H9 (cell line): Measurements from ENCODE around the gene KIF21B. TPM values are rescaled to one million over a fixed set of nuclear protein-coding genes. Genes with fewer than 3 reads are reported as not detected.

Experiments
- DNase-seq: peaks from one replicate; pipeline ENCODE4 v3.0.0-alpha.2; 2017
- H2AFZ ChIP-seq: one replicate; pipeline ENCODE4 v1.6.1; 2013; ENCODE audit warnings: mild to moderate bottlenecking, low read length, control low read depth, moderate library complexity
- H2AK5ac ChIP-seq: 2 replicates; pipeline ENCODE4 v1.6.1; 2013; ENCODE audit warnings: low read length, control low read depth, mixed read lengths; ENCODE audit not compliant: insufficient read length
- H2BK120ac ChIP-seq: one replicate; pipeline ENCODE4 v1.6.1; 2013; ENCODE audit warnings: low read depth, mild to moderate bottlenecking, low read length, control low read depth, inconsistent platforms; ENCODE audit not compliant: poor library complexity, severe bottlenecking
- H2BK12ac ChIP-seq: 2 replicates; pipeline ENCODE4 v1.6.1; 2013; ENCODE audit warnings: low read length, control low read depth, mixed read lengths, low read depth; ENCODE audit not compliant: insufficient read length
- H2BK15ac ChIP-seq: 2 replicates; pipeline ENCODE4 v1.6.1; 2013; ENCODE audit warnings: low read depth, low read length, control low read depth
- H2BK20ac ChIP-seq: one replicate; pipeline ENCODE4 v1.6.1; 2013; ENCODE audit warnings: low read depth, mild to moderate bottlenecking, low read length, control low read depth, inconsistent platforms; ENCODE audit not compliant: poor library complexity, severe bottlenecking
- H2BK5ac ChIP-seq: 2 replicates; pipeline ENCODE4 v1.6.1; 2013; ENCODE audit warnings: low read length, control low read depth, mixed read lengths; ENCODE audit not compliant: insufficient read length
- H3K14ac ChIP-seq: 2 replicates; pipeline ENCODE4 v1.6.1; 2013; ENCODE audit warnings: low read length, control low read depth; ENCODE audit not compliant: insufficient read depth
- H3K18ac ChIP-seq: 2 replicates; pipeline ENCODE4 v1.6.1; 2013; ENCODE audit warnings: low read depth, mild to moderate bottlenecking, mixed read lengths, low read length, control low read depth; ENCODE audit not compliant: insufficient read length
- H3K23ac ChIP-seq: 2 replicates; pipeline ENCODE4 v1.6.1; 2013; ENCODE audit warnings: low read length, control low read depth, mixed read lengths, low read depth; ENCODE audit not compliant: insufficient read length
- H3K23me2 ChIP-seq: 2 replicates; pipeline ENCODE4 v1.6.1; 2013; ENCODE audit warnings: low read depth, mild to moderate bottlenecking, mixed read lengths, low read length, control low read depth; ENCODE audit not compliant: insufficient read length, poor library complexity, severe bottlenecking
- H3K27ac ChIP-seq: 2 replicates; pipeline ENCODE4 v1.5.1; 2013; ENCODE audit warnings: low read length, control low read depth, mixed read lengths, low read depth; ENCODE audit not compliant: insufficient read length
- H3K27me3 ChIP-seq: 2 replicates; pipeline ENCODE4 v1.6.1; 2013; ENCODE audit warnings: low read length, control low read depth, inconsistent platforms; ENCODE audit not compliant: insufficient read depth
- H3K4ac ChIP-seq: 2 replicates; pipeline ENCODE4 v1.6.1; 2013; ENCODE audit warnings: low read depth, mild to moderate bottlenecking, control low read depth, inconsistent platforms, low read length, moderate library complexity
- H3K4me1 ChIP-seq: 2 replicates; pipeline ENCODE4 v1.6.1; 2013; ENCODE audit warnings: low read length, control low read depth, inconsistent platforms; ENCODE audit not compliant: insufficient read depth
- H3K4me2 ChIP-seq: 2 replicates; pipeline ENCODE4 v1.6.1; 2013; ENCODE audit warnings: low read length, control low read depth, mixed read lengths; ENCODE audit not compliant: insufficient read length, insufficient read depth
- H3K56ac ChIP-seq: 2 replicates; pipeline ENCODE4 v1.6.1; 2013; ENCODE audit warnings: low read depth, mild to moderate bottlenecking, mixed read lengths, low read length, control low read depth; ENCODE audit not compliant: insufficient read length
- H3K79me1 ChIP-seq: 2 replicates; pipeline ENCODE4 v1.6.1; 2013; ENCODE audit warnings: low read depth, mild to moderate bottlenecking, moderate library complexity, low read length, control low read depth, inconsistent platforms; ENCODE audit not compliant: insufficient read depth, poor library complexity, severe bottlenecking
- H3K79me2 ChIP-seq: 2 replicates; pipeline ENCODE4 v1.6.1; 2013; ENCODE audit warnings: low read length, control low read depth, inconsistent platforms; ENCODE audit not compliant: insufficient read depth
- H3K9ac ChIP-seq: 2 replicates; pipeline ENCODE4 v1.6.1; 2013; ENCODE audit warnings: low read length, control low read depth, mixed read lengths; ENCODE audit not compliant: insufficient read length; ENCODE audit errors: extremely low read depth
- H3K9me3 ChIP-seq: one replicate; pipeline ENCODE4 v1.6.1; 2013; ENCODE audit warnings: low read depth, low read length, inconsistent platforms; ENCODE audit not compliant: control insufficient read depth
- H3T11ph ChIP-seq: one replicate; pipeline ENCODE4 v1.6.1; 2013; ENCODE audit warnings: mild to moderate bottlenecking, low read length, control low read depth, inconsistent platforms
- H4K20me1 ChIP-seq: one replicate; pipeline ENCODE4 v1.6.1; 2013; ENCODE audit not compliant: control insufficient read depth, insufficient read length, insufficient read depth
- H4K5ac ChIP-seq: 2 replicates; pipeline ENCODE4 v1.6.1; 2013; ENCODE audit warnings: low read depth, mild to moderate bottlenecking, mixed read lengths, low read length, control low read depth; ENCODE audit not compliant: insufficient read length
- H4K8ac ChIP-seq: replicated peaks from 2 replicates; pipeline ENCODE4 v1.6.1; 2013; ENCODE audit warnings: low read length, control low read depth, mixed read lengths, low read depth; ENCODE audit not compliant: insufficient read length
- H4K91ac ChIP-seq: 2 replicates; pipeline ENCODE4 v1.6.1; 2013; ENCODE audit warnings: low read depth, mild to moderate bottlenecking, moderate library complexity, mixed read lengths, low read length, control low read depth; ENCODE audit not compliant: insufficient read length
- H3K27ac Mint-ChIP-seq, 3 experiments: 2 replicates in 2 of 3; 3 replicates in 1 of 3; pipeline ENCODE4 v1.8.0; 2020 to 2021; ENCODE audit warnings: mixed read lengths in 3 of 3, mild to moderate bottlenecking in 1 of 3, moderate library complexity in 1 of 3
- H3K27me3 Mint-ChIP-seq: 2 replicates; pipeline ENCODE4 v1.8.0; 2021; ENCODE audit warnings: low read depth, mild to moderate bottlenecking, moderate library complexity, mixed read lengths
- H3K36me3 Mint-ChIP-seq, 3 experiments: 2 replicates in 2 of 3; 3 replicates in 1 of 3; pipeline ENCODE4 v1.8.0; 2020 to 2021; ENCODE audit warnings: low read depth in 3 of 3, mixed read lengths in 3 of 3; ENCODE audit not compliant: insufficient read depth in 1 of 3
- H3K4me1 Mint-ChIP-seq, 2 experiments: 2 replicates each; pipeline ENCODE4 v1.8.0; 2020; ENCODE audit warnings: mixed read lengths in 2 of 2
- H3K4me3 Mint-ChIP-seq, 2 experiments: 2 replicates in 1 of 2; 3 replicates in 1 of 2; pipeline ENCODE4 v1.8.0; 2020 to 2021; ENCODE audit warnings: mild to moderate bottlenecking in 2 of 2, mixed read lengths in 2 of 2, moderate library complexity in 1 of 2
- H3K9me3 Mint-ChIP-seq, 2 experiments: 2 replicates in 1 of 2; 3 replicates in 1 of 2; pipeline ENCODE4 v1.8.0; 2020; ENCODE audit warnings: mild to moderate bottlenecking in 2 of 2, mixed read lengths in 2 of 2, moderate library complexity in 1 of 2
- WGBS: extraction: QIAGEN DNeasy Blood & Tissue Kit; methylation state at CpG from one replicate; pipeline ENCODE4 v1.1.7; 2013; ENCODE audit warnings: missing lambda C conversion rate, low lambda C conversion rate, mixed read lengths; ENCODE audit not compliant: insufficient read length; ENCODE audit errors: extremely low coverage; 5-methylcytosine and 5-hydroxymethylcytosine counted together
- total RNA-seq: library from RNA; stranded (reverse); gene quantifications from 2 replicates; pipeline ENCODE4 v1.2.1, GENCODE V29; 2021
- TF ChIP-seq, protein P1 (sequence below): fragments of 200-600 bp; sonication (generic); conservative IDR thresholded peaks from 3 replicates; pipeline ENCODE4 v1.8.0; 2021; ENCODE audit warnings: antibody characterized with exemption, mild to moderate bottlenecking

Gene KIF21B
- total RNA-seq, 1 experiment from 2014 or later, result 7.5 TPM

DNA sequence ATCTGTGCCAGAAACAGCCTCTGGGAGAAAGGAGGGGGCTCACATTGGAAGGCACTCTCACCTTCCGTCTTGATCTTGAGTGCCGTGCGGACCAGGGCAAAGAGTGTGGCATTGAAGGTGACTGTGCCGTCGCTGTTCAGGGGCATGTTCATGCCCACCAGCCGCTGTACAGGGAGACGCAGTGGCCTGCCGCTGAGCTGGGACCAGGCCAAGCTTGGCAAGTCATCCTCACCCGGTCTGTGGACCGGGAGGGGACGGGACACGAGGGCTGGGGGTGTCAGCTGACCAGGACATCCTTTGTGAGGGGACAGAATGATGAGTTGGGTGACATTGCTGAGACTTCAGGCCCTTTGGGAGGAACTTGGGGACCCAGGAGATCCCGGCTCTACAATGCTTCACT is 25.0 kb upstream of the KIF21B start:
- H2BK20ac ChIP-seq, result no peak overlapping the region
- H3K9ac ChIP-seq, result no peak overlapping the region
- Mint-ChIP-seq H3K9me3 (no peaks in the 10 kb centered on the region), H3K4me3 (no peak overlapping the region), H3K27me3 (peaks cover 9% of the 10 kb centered on the region), H3K36me3 (no peaks in the 10 kb centered on the region), H3K27ac (no peak overlapping the region), H3K4me1 (peaks cover 5 to 16% of the 10 kb centered on the region in 2 experiments)
- TF ChIP-seq, protein P1, sequence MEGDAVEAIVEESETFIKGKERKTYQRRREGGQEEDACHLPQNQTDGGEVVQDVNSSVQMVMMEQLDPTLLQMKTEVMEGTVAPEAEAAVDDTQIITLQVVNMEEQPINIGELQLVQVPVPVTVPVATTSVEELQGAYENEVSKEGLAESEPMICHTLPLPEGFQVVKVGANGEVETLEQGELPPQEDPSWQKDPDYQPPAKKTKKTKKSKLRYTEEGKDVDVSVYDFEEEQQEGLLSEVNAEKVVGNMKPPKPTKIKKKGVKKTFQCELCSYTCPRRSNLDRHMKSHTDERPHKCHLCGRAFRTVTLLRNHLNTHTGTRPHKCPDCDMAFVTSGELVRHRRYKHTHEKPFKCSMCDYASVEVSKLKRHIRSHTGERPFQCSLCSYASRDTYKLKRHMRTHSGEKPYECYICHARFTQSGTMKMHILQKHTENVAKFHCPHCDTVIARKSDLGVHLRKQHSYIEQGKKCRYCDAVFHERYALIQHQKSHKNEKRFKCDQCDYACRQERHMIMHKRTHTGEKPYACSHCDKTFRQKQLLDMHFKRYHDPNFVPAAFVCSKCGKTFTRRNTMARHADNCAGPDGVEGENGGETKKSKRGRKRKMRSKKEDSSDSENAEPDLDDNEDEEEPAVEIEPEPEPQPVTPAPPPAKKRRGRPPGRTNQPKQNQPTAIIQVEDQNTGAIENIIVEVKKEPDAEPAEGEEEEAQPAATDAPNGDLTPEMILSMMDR, result no peak
- no peak overlapping the region for H4K8ac ChIP-seq
- H3K18ac ChIP-seq, result no peak overlapping the region
- H2BK12ac ChIP-seq, result no peak overlapping the region
- no peak overlapping the region for H4K5ac ChIP-seq
- H3K23ac ChIP-seq, result no peak overlapping the region
- no peak overlapping the region for H4K91ac ChIP-seq
- H3K27me3 ChIP-seq, result no peaks in the 10 kb centered on the region
- H3K4me2 ChIP-seq, result no peak overlapping the region
- WGBS, result no CpG with 5 or more reads among the region's 13 CpGs
- no peak overlapping the region; the same call in 1 of the 2 replicates for H3K14ac ChIP-seq
- no peak overlapping the region for H2AFZ ChIP-seq
- no peak overlapping the region for H3K27ac ChIP-seq
- H2BK120ac ChIP-seq, result no peak overlapping the region
- H3K4me1 ChIP-seq, result no peaks in the 10 kb centered on the region
- H3T11ph ChIP-seq, result no peak overlapping the region
- H3K9me3 ChIP-seq, result no peaks in the 10 kb centered on the region
- no peaks in the 10 kb centered on the region for H3K23me2 ChIP-seq
- H2AK5ac ChIP-seq, result no peak overlapping the region
- no peak overlapping the region for H3K4ac ChIP-seq
- no peaks in the 10 kb centered on the region for H3K79me1 ChIP-seq
- DNase-seq, result no peak
- H3K56ac ChIP-seq, result no peak overlapping the region
- no peaks in the 10 kb centered on the region for H4K20me1 ChIP-seq
- no peaks in the 10 kb centered on the region for H3K79me2 ChIP-seq
- no peak overlapping the region for H2BK5ac ChIP-seq
- H2BK15ac ChIP-seq, result no peak overlapping the region
